Measurements from ENCODE around the gene RAB7B. TPM values are rescaled to one million over a fixed set of nuclear protein-coding genes. Genes with fewer than 3 reads are reported as not detected.

Gene RAB7B
- total RNA-seq, 1 donor from 2014 or later: not detected

DNA sequence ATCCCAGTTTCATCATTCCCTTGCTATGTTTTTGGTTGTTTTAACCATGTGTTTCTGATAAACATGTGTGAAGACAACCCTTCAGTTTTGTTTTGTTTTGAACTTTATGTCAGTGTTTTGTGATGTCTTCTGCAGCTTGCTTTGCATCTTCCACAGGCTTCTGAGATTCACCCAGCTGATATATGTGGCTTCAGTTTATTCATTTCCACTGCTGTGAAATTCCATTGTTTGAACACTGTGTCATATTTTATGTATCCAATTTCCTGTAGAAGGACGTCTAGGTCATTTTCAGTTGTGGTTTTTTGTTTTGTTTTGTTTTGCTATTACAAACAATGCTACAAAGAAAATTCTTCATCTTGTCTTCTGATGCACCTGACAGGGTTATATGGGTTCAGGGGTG, 32.7 kb downstream of the RAB7B start:
- Histone ChIP-seq H3K36me3 (no peaks in the 10 kb centered on the region), H3K4me1 (peaks cover 10% of the 10 kb centered on the region), H3K9ac (no peak overlapping the region), H3K27ac (no peak overlapping the region), H3K9me3 (ENCODE audit: low read depth) (no peaks in the 10 kb centered on the region), H3K4me2 (no peak overlapping the region), H3K27me3 (no peaks in the 10 kb centered on the region), H3K4me3 (no peak overlapping the region), H2AFZ (replicated peaks) (no peak overlapping the region), H4K20me1 (ENCODE audit: low read depth) (no peaks in the 10 kb centered on the region), H3K79me2 (ENCODE audit: low read depth) (no peaks in the 10 kb centered on the region), H3F3A (ENCODE audit: low read depth) (peaks cover 19% of the 10 kb centered on the region)
- no peak overlapping the region for H3K4me3 Mint-ChIP-seq
- H3K27me3 Mint-ChIP-seq (ENCODE audit: insufficient read depth, low read depth): peaks cover 15% of the 10 kb centered on the region
- no peak for DNase-seq (ENCODE audit: low spot score)
- H3K36me3 Mint-ChIP-seq: no peaks in the 10 kb centered on the region
- no peak overlapping the region for H3K27ac Mint-ChIP-seq
- peaks cover 8% of the 10 kb centered on the region for H3K4me1 Mint-ChIP-seq
- peaks cover 6% of the 10 kb centered on the region for H3K9me3 Mint-ChIP-seq
- TF ChIP-seq CTCF (IDR thresholded peaks at IDR 0.05) (no peak), EZH2phosphoT487 (IDR thresholded peaks at IDR 0.05) (no peak)

DNA sequence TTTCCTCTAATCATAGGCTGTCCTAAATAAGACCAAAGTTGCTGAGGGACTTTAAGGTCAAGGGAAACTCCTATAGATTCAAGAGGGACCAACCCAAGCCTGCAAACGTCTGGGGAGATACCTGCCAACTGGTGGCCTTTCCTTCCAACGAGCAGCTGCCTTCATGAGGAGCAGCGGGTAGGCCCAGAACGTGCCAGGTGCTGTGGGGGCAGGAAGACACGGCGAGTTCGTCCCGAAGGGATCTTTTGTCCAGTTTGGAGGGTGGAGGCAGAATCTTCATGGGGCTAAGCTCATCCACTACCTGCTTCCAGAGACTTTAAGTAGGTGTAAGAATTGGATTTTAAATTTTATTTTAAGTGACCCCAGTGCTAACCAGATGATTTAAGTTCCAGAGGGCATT, 34.0 kb downstream of the RAB7B start:
- Mint-ChIP-seq H3K4me3 (no peak overlapping the region), H3K36me3 (no peaks in the 10 kb centered on the region), H3K27ac (no peak overlapping the region), H3K9me3 (no peaks in the 10 kb centered on the region), H3K4me1 (peaks cover 17% of the 10 kb centered on the region), H3K27me3 (ENCODE audit: insufficient read depth, low read depth) (peaks cover 7% of the 10 kb centered on the region)
- Histone ChIP-seq H3K4me3 (no peak overlapping the region), H3K4me2 (no peak overlapping the region), H3K27ac (no peak overlapping the region), H2AFZ (replicated peaks) (no peak overlapping the region), H3K27me3 (no peaks in the 10 kb centered on the region), H3K36me3 (no peaks in the 10 kb centered on the region), H3F3A (ENCODE audit: low read depth) (peaks cover 12% of the 10 kb centered on the region), H4K20me1 (ENCODE audit: low read depth) (peaks cover 3% of the 10 kb centered on the region), H3K9ac (no peak overlapping the region), H3K9me3 (ENCODE audit: low read depth) (no peaks in the 10 kb centered on the region), H3K79me2 (ENCODE audit: low read depth) (no peaks in the 10 kb centered on the region), H3K4me1 (peaks cover 19% of the 10 kb centered on the region)
- DNase-seq (ENCODE audit: low spot score): no peak
- TF ChIP-seq EZH2phosphoT487 (IDR thresholded peaks at IDR 0.05) (no peak), CTCF (IDR thresholded peaks at IDR 0.05) (no peak), EZH2 (IDR thresholded peaks at IDR 0.05) (no peak)

GRCh38 chr1:205967554-205968335, 35.5 kb downstream of the RAB7B start:
- Histone ChIP-seq H4K20me1 (ENCODE audit: low read depth) (peaks cover 3% of the 10 kb centered on the region), H3K4me3 (no peak overlapping the region), H2AFZ (replicated peaks) (no peak overlapping the region), H3K4me1 (peaks cover 19% of the 10 kb centered on the region), H3K4me2 (no peak overlapping the region), H3K36me3 (no peaks in the 10 kb centered on the region), H3K9ac (no peak overlapping the region), H3K79me2 (ENCODE audit: low read depth) (no peaks in the 10 kb centered on the region), H3K9me3 (ENCODE audit: low read depth) (no peaks in the 10 kb centered on the region), H3K27ac (no peak overlapping the region), H3K27me3 (no peaks in the 10 kb centered on the region), H3F3A (ENCODE audit: low read depth) (no peaks in the 10 kb centered on the region)
- peaks cover 17% of the 10 kb centered on the region for H3K4me1 Mint-ChIP-seq
- H3K4me3 Mint-ChIP-seq: no peak overlapping the region
- H3K9me3 Mint-ChIP-seq: no peaks in the 10 kb centered on the region
- peak overlapping the region; percentile 32 for H3K27ac Mint-ChIP-seq
- no peak for TF ChIP-seq EZH2phosphoT487 (IDR thresholded peaks at IDR 0.05)
- TF ChIP-seq EZH2 (IDR thresholded peaks at IDR 0.05): no peak
- no peak for TF ChIP-seq CTCF (IDR thresholded peaks at IDR 0.05)
- no peak for DNase-seq (ENCODE audit: low spot score)
- H3K27me3 Mint-ChIP-seq (ENCODE audit: insufficient read depth, low read depth): peaks cover 8% of the 10 kb centered on the region
- no peaks in the 10 kb centered on the region for H3K36me3 Mint-ChIP-seq

All from neural progenitor cell (in vitro differentiated cells).